Activated T-helper 1 cell treated with Interleukin-2 at 50 U/mL for 16 hours (primary cell): ENCODE results near the gene RIPPLY2.

ENCODE experiments used
- DNase-seq: peaks from one replicate; pipeline ENCODE4 v3.0.0-alpha.2; 2020; ENCODE audit warnings: low read depth

RIPPLY2 gene

DNA sequence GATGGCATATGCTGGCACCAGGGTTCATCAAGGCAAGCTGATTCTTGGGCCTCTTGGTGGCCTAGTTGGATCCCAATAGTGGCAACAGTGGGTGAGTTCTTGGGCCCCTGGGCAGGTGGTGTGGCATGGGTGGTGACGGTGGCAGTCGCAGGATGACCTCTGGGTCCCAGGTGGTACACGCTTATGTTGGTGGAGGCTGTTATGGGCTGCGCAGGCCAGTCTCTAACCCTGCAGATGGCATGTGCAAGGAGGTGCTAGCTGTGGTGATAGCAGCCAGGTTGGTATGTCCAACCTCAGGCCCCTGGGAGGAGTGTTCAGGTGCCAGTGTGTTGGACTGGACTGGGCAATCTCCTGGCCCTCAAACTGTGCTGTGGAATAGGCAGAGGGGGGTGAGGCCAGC, 52.5 kb downstream of the RIPPLY2 start:
- DNase-seq: no peak
